ENCODE data around the gene TPRN. TPM values are rescaled to one million over a fixed set of nuclear protein-coding genes. Genes with fewer than 3 reads are reported as not detected.

The TPRN gene
- total RNA-seq, 1 donor from 2014 or later: 19.8 TPM

GRCh38 chr9:137234055-137234697, 33.6 kb upstream of the TPRN start:
- no peak for DNase-seq (ENCODE audit: extremely low spot score, unreplicated experiment)
- no peaks in the 10 kb centered on the region for H3K9me3 Mint-ChIP-seq (ENCODE audit: unreplicated experiment)

DNA sequence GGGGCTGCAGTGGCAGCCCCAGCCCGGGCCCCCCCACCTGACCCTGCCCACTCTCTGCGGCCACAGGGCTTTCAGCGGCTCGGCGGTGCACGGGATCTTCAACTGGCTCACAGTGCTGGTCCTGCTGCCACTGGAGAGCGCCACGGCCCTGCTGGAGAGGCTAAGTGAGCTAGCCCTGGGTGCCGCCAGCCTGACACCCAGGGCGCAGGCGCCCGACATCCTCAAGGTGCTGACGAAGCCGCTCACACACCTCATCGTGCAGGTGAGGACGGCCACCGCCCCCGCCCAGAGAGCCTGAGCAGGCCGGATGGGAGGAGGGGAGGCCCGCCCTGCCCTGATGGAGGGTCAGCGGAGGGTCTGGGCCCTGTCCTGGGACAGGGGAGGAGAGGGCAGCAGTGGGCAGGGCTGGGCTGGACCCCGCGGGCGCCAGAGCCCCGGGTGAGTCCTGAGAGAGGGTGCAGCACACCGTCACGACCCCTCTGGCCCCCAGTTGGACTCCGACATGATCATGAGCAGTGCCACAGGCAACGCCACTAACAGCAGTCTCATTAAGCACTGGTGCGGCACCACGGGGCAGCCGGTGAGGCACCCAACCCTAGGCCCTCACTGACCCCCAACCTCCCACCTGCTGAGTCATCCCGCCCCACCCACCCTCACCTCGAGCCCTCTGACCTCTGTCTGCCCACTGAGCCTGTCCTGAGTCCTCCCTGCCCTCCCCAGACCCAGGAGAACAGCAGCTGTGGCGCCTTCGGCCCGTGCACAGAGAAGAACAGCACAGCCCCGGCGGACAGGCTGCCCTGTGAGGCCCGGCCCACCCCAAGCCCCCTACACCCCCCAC, 32.8 kb upstream of the TPRN start:
- DNase-seq (ENCODE audit: extremely low spot score, unreplicated experiment): no peak
- H3K36me3 Mint-ChIP-seq (ENCODE audit: unreplicated experiment): no peaks in the 10 kb centered on the region
- H3K4me3 Mint-ChIP-seq (ENCODE audit: unreplicated experiment): no peak overlapping the region
- H3K9me3 Mint-ChIP-seq (ENCODE audit: unreplicated experiment): no peaks in the 10 kb centered on the region
- no peak for TF ChIP-seq CTCF (IDR thresholded peaks at IDR 0.05)
- H3K4me1 Mint-ChIP-seq (ENCODE audit: unreplicated experiment): peaks cover 1% of the 10 kb centered on the region
- H3K27me3 Mint-ChIP-seq (ENCODE audit: unreplicated experiment): no peaks in the 10 kb centered on the region
- H3K27ac Mint-ChIP-seq (ENCODE audit: unreplicated experiment): no peak overlapping the region

More at GRCh38 chr9:137234055-137234697, 33.6 kb upstream of the TPRN start:
- no peaks in the 10 kb centered on the region for H3K36me3 Mint-ChIP-seq (ENCODE audit: unreplicated experiment)
- no peak overlapping the region for H3K4me3 Mint-ChIP-seq (ENCODE audit: unreplicated experiment)
- H3K27ac Mint-ChIP-seq (ENCODE audit: unreplicated experiment): no peak overlapping the region
- TF ChIP-seq CTCF (IDR thresholded peaks at IDR 0.05): no peak
- H3K4me1 Mint-ChIP-seq (ENCODE audit: unreplicated experiment): peaks cover 7% of the 10 kb centered on the region
- H3K27me3 Mint-ChIP-seq (ENCODE audit: unreplicated experiment): no peaks in the 10 kb centered on the region

DNA sequence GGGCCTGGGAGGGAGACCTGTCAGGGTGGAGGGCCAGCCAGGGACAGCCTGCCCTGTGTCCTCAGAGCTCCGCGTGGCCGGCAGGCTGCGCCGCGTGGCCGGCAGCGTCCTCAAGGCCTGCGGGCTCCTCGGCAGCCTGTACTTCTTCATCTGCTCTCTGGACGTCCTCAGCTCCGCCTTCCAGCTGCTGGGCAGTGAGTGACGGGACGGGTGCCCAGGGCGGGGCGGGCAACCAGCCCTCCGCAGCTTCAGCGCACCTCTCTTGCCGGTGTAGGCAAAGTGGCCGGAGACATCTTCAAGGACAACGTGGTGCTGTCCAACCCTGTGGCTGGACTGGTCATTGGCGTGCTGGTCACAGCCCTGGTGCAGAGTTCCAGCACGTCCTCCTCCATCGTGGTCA, 32.0 kb upstream of the TPRN start:
- no peak for DNase-seq (ENCODE audit: extremely low spot score, unreplicated experiment)
- Mint-ChIP-seq H3K4me1 (ENCODE audit: unreplicated experiment) (peaks cover 2% of the 10 kb centered on the region), H3K4me3 (ENCODE audit: unreplicated experiment) (no peak overlapping the region), H3K9me3 (ENCODE audit: unreplicated experiment) (no peaks in the 10 kb centered on the region), H3K36me3 (ENCODE audit: unreplicated experiment) (no peaks in the 10 kb centered on the region), H3K27ac (ENCODE audit: unreplicated experiment) (no peak overlapping the region), H3K27me3 (ENCODE audit: unreplicated experiment) (no peaks in the 10 kb centered on the region)
- no peak for TF ChIP-seq CTCF (IDR thresholded peaks at IDR 0.05)

GRCh38 chr9:137232101-137232500, 31.6 kb upstream of the TPRN start:
- Mint-ChIP-seq H3K36me3 (ENCODE audit: unreplicated experiment) (no peaks in the 10 kb centered on the region), H3K27me3 (ENCODE audit: unreplicated experiment) (no peaks in the 10 kb centered on the region), H3K9me3 (ENCODE audit: unreplicated experiment) (no peaks in the 10 kb centered on the region), H3K27ac (ENCODE audit: unreplicated experiment) (no peak overlapping the region), H3K4me1 (ENCODE audit: unreplicated experiment) (peaks cover 4% of the 10 kb centered on the region), H3K4me3 (ENCODE audit: unreplicated experiment) (no peak overlapping the region)
- DNase-seq (ENCODE audit: extremely low spot score, unreplicated experiment): no peak
- TF ChIP-seq CTCF (IDR thresholded peaks at IDR 0.05): no peak

- Mint-ChIP-seq H3K4me3 (ENCODE audit: unreplicated experiment) (no peak overlapping the region), H3K36me3 (ENCODE audit: unreplicated experiment) (no peaks in the 10 kb centered on the region), H3K27me3 (ENCODE audit: unreplicated experiment) (no peaks in the 10 kb centered on the region), H3K4me1 (ENCODE audit: unreplicated experiment) (peaks cover 4% of the 10 kb centered on the region), H3K9me3 (ENCODE audit: unreplicated experiment) (no peaks in the 10 kb centered on the region), H3K27ac (ENCODE audit: unreplicated experiment) (no peak overlapping the region)
- TF ChIP-seq CTCF (IDR thresholded peaks at IDR 0.05): no peak
- DNase-seq (ENCODE audit: extremely low spot score, unreplicated experiment): no peak
Measured at GRCh38 chr9:137231372-137232039, 31.0 kb upstream of the TPRN start.

All from osteocyte (in vitro differentiated cells).